Neural crest cell (in vitro differentiated cells): ENCODE data around the gene SLC52A3. TPM values are rescaled to one million over a fixed set of nuclear protein-coding genes. Genes with fewer than 3 reads are reported as not detected.
"Not testable (repeated sequence)": the region's sequence is repeated elsewhere in the genome, so short reads cannot be mapped to it uniquely, and the experiment has no call there.

ENCODE experiments used
- DNase-seq: peaks from one replicate; pipeline ENCODE4 v3.0.0; 2021; ENCODE audit warnings: low read depth, mixed read lengths, low spot score
- H3K27ac Mint-ChIP-seq: one replicate; pipeline ENCODE4 v1.8.0; 2021; ENCODE audit warnings: mild to moderate bottlenecking, mixed read lengths; ENCODE audit not compliant: unreplicated experiment
- H3K27me3 Mint-ChIP-seq: 2 replicates; pipeline ENCODE4 v1.8.0; 2021; ENCODE audit warnings: low read depth, mild to moderate bottlenecking, mixed read lengths
- H3K36me3 Mint-ChIP-seq: 2 replicates; pipeline ENCODE4 v1.8.0; 2021; ENCODE audit warnings: low read depth, mild to moderate bottlenecking, mixed read lengths
- H3K4me1 Mint-ChIP-seq: 2 replicates; pipeline ENCODE4 v1.8.0; 2021; ENCODE audit warnings: mixed read lengths
- H3K4me3 Mint-ChIP-seq: one replicate; pipeline ENCODE4 v1.8.0; 2021; ENCODE audit warnings: mild to moderate bottlenecking, mixed read lengths
- H3K9me3 Mint-ChIP-seq: 2 replicates; pipeline ENCODE4 v1.8.0; 2021; ENCODE audit warnings: mixed read lengths
- CTCF ChIP-seq: fragments of 200-600 bp; sonication (generic); conservative IDR thresholded peaks from 2 replicates; pipeline ENCODE4 v1.5.0; 2021; ENCODE audit warnings: antibody characterized with exemption, mild to moderate bottlenecking
- total RNA-seq: library from RNA; stranded (reverse); gene quantifications from 2 replicates; pipeline ENCODE4 v1.2.1, GENCODE V29; 2021

SLC52A3 gene
- total RNA-seq, 1 donor from 2014 or later, result not detected

GRCh38 chr20:805713-806112, 37.4 kb upstream of the SLC52A3 start:
- no peaks in the 10 kb centered on the region for H3K4me1 Mint-ChIP-seq
- no peak for DNase-seq
- H3K27ac Mint-ChIP-seq, result no peak overlapping the region
- no peak overlapping the region for H3K4me3 Mint-ChIP-seq
- H3K27me3 Mint-ChIP-seq, result peaks cover 7% of the 10 kb centered on the region
- peaks cover 4% of the 10 kb centered on the region for H3K36me3 Mint-ChIP-seq
- peaks cover 26% of the 10 kb centered on the region for H3K9me3 Mint-ChIP-seq
- no peak for TF ChIP-seq CTCF

GRCh38 chr20:801678-802077, 33.4 kb upstream of the SLC52A3 start:
- H3K9me3 Mint-ChIP-seq, result peaks cover 16% of the 10 kb centered on the region
- no peak for TF ChIP-seq CTCF
- no peaks in the 10 kb centered on the region for H3K4me1 Mint-ChIP-seq
- no peak for DNase-seq
- peaks cover 19% of the 10 kb centered on the region for H3K27me3 Mint-ChIP-seq
- H3K27ac Mint-ChIP-seq, result no peak overlapping the region
- peaks cover 6% of the 10 kb centered on the region for H3K36me3 Mint-ChIP-seq
- no peak overlapping the region for H3K4me3 Mint-ChIP-seq

DNA sequence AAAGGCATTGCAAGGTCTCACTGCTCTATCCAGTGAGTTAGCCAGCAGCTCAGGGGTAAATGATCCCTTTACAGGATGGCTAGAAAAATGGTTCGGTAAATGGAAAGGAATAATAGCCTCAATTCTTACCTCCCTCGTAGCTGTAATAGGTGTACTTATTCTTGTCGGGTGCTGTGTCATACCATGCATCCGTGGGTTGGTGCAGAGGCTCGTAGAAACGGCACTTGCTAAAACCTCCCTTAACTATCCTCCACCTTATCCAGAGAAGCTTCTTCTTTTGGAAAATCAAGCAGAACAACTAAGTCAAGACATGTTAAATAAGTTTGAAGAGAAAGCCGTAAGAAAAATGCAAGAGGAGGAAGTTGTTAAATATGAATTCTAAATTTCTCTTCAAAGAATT, 31.7 kb upstream of the SLC52A3 start:
- Mint-ChIP-seq H3K27me3 (peaks cover 31% of the 10 kb centered on the region), H3K9me3 (peaks cover 12% of the 10 kb centered on the region)
- not testable (repeated sequence) for H3K36me3 Mint-ChIP-seq, DNase-seq, H3K4me1 Mint-ChIP-seq, H3K4me3 Mint-ChIP-seq, H3K27ac Mint-ChIP-seq

DNA sequence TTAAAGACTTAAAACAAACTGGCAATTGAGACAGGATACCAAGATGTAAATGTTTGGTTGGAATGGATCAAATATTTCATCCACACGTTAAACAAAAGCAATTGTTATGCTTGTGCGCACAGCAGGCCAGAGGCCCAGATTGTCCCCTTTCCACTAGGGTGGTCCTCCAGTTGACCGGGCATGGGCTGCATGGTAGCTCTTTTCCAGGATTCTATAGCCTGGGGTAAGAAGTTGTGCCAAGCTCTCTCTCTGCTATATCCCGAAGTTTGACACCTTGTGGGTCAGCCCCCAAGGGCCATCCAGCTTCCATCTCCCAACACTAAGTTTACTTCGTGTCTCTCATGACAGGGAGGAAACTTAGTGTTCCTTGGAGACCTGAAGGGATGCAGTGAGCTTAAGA, 30.4 kb upstream of the SLC52A3 start:
- DNase-seq, H3K9me3 Mint-ChIP-seq, H3K4me3 Mint-ChIP-seq: not testable (repeated sequence)

DNA sequence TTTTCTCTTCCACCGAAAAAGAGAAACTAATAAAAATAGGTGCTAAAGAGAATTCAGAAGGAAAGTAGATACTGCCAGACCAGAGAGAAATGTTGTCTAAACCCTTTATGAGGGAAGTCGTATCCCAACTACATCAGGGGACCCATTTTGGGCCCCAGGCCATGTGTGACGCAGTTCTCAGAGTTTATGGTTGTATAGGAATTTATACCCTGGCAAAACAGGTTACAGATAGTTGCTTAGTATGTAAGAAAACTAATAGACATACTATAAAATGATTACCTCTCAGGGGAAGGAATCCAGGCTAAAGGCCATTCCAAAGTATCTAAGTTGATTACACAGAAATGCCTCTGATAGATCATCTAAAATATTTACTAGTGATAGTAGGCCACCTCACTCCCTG, 28.6 kb upstream of the SLC52A3 start:
- Mint-ChIP-seq H3K9me3 (peaks cover 3% of the 10 kb centered on the region), H3K27me3 (peaks cover 60% of the 10 kb centered on the region), H3K4me3 (no peak overlapping the region)

More for the DNA sequence above, 30.4 kb upstream of the SLC52A3 start:
- peaks cover 43% of the 10 kb centered on the region for H3K27me3 Mint-ChIP-seq
- not testable (repeated sequence) for H3K27ac Mint-ChIP-seq, H3K36me3 Mint-ChIP-seq, H3K4me1 Mint-ChIP-seq

GRCh38 chr20:792248-792647, 23.9 kb upstream of the SLC52A3 start:
- DNase-seq, result no peak
- no peak overlapping the region for H3K4me3 Mint-ChIP-seq
- peaks cover 3% of the 10 kb centered on the region for H3K36me3 Mint-ChIP-seq
- peaks cover 3% of the 10 kb centered on the region for H3K9me3 Mint-ChIP-seq
- H3K27ac Mint-ChIP-seq, result no peak overlapping the region
- peaks cover 13% of the 10 kb centered on the region for H3K4me1 Mint-ChIP-seq
- no peak for TF ChIP-seq CTCF
- H3K27me3 Mint-ChIP-seq, result peaks cover 73% of the 10 kb centered on the region

More for the DNA sequence above, 28.6 kb upstream of the SLC52A3 start:
- no peak for DNase-seq
- Mint-ChIP-seq H3K36me3 (peaks cover 3% of the 10 kb centered on the region), H3K27ac (no peak overlapping the region), H3K4me1 (peaks cover 2% of the 10 kb centered on the region)
- TF ChIP-seq CTCF, result no peak

GRCh38 chr20:791056-791455, 22.8 kb upstream of the SLC52A3 start:
- H3K36me3 Mint-ChIP-seq, result peaks cover 3% of the 10 kb centered on the region
- H3K27me3 Mint-ChIP-seq, result peaks cover 76% of the 10 kb centered on the region
- DNase-seq, result no peak
- peaks cover 13% of the 10 kb centered on the region for H3K4me1 Mint-ChIP-seq
- no peak overlapping the region for H3K27ac Mint-ChIP-seq
- H3K9me3 Mint-ChIP-seq, result peaks cover 3% of the 10 kb centered on the region
- TF ChIP-seq CTCF, result no peak
- H3K4me3 Mint-ChIP-seq, result no peak overlapping the region
